ENCODE data around the gene DNASE1L1.

GRCh38 chrX:154420402-154420756, 11.3 kb upstream of the DNASE1L1 start:
- TF ChIP-seq POLR2AphosphoS5 (IDR thresholded peaks at IDR 0.05; ENCODE audit: low read depth, low read length), result no peak
- TF ChIP-seq POLR2A (IDR thresholded peaks at IDR 0.05; ENCODE audit: low read depth, low read length), result no peak

Measured in GM12892 (cell line).